ENCODE measurements around the gene TPPP. TPM values are rescaled to one million over a fixed set of nuclear protein-coding genes. Genes with fewer than 3 reads are reported as not detected.

Gene TPPP
- total and polyA plus RNA-seq, 2 donors (not counting 3 experiments of a cell fraction or from before 2014, with no cell fraction given) = 0.04 to 0.09 TPM

DNA sequence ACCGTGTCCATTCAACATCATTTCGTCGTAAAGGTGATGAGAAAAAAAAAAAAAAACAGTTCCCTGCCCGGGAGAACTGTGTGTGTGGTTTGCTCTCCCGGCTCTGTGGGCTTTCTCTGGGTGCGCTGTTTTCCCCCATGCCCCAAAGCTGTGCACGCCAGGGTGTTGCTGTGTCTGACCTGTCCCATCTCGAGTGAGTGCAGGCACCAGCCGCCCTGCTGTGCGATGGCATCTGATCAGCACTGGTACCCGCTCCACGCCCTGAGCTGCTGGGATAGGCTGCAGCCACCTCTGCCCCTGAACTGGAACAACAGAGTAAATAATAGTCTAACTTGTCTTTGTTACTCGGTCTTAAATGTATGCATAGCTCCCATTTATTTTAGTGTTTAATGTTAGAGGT, 47.7 kb downstream of the TPPP start:
- no peak for DNase-seq (ENCODE audit: low read depth, low spot score)
- TF ChIP-seq JUN (IDR thresholded peaks at IDR 0.05; ENCODE audit: borderline replicate concordance, insufficient read depth, insufficient read length, low read depth) = no peak
- no peak for TF ChIP-seq MYC (IDR thresholded peaks at IDR 0.05; ENCODE audit: low read depth, low read length)
- no peak for TF ChIP-seq EZH2 (IDR thresholded peaks at IDR 0.05; ENCODE audit: borderline replicate concordance, low read depth, low read length, severe bottlenecking)
- TF ChIP-seq POLR2A (IDR thresholded peaks at IDR 0.05; ENCODE audit: low read depth, low read length) = no peak
- TF ChIP-seq, protein P1, sequence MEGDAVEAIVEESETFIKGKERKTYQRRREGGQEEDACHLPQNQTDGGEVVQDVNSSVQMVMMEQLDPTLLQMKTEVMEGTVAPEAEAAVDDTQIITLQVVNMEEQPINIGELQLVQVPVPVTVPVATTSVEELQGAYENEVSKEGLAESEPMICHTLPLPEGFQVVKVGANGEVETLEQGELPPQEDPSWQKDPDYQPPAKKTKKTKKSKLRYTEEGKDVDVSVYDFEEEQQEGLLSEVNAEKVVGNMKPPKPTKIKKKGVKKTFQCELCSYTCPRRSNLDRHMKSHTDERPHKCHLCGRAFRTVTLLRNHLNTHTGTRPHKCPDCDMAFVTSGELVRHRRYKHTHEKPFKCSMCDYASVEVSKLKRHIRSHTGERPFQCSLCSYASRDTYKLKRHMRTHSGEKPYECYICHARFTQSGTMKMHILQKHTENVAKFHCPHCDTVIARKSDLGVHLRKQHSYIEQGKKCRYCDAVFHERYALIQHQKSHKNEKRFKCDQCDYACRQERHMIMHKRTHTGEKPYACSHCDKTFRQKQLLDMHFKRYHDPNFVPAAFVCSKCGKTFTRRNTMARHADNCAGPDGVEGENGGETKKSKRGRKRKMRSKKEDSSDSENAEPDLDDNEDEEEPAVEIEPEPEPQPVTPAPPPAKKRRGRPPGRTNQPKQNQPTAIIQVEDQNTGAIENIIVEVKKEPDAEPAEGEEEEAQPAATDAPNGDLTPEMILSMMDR (IDR thresholded peaks at IDR 0.05; ENCODE audit: extremely low read depth in 1 of 2, insufficient read depth in 1 of 2, low read depth in 1 of 2, low read length in 2 of 2) = no peak
- no peak for TF ChIP-seq POLR2AphosphoS5 (IDR thresholded peaks at IDR 0.05; ENCODE audit: insufficient read depth, low read depth, low read length)
- TF ChIP-seq, protein P2, sequence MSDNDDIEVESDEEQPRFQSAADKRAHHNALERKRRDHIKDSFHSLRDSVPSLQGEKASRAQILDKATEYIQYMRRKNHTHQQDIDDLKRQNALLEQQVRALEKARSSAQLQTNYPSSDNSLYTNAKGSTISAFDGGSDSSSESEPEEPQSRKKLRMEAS (IDR thresholded peaks at IDR 0.05; ENCODE audit: insufficient read depth, insufficient read length) = no peak
- no peak for TF ChIP-seq GATA2 (IDR thresholded peaks at IDR 0.05; ENCODE audit: insufficient read depth, insufficient read length, low read depth, low read length)
- TF ChIP-seq FOS (IDR thresholded peaks at IDR 0.05; ENCODE audit: borderline replicate concordance, insufficient read depth, low read length) = no peak
- Histone ChIP-seq H3K79me2 (ENCODE audit: control insufficient read depth, insufficient read depth, low read length) (no peaks in the 10 kb centered on the region), H3K27me3 (ENCODE audit: control insufficient read depth in 2 of 2, insufficient read depth in 2 of 2, low read length in 2 of 2) (no peaks in the 10 kb centered on the region), H3K9me1 (replicated peaks; ENCODE audit: control insufficient read depth, extremely low read depth, insufficient read depth, low read length) (no peaks in the 10 kb centered on the region), H3K4me1 (ENCODE audit: control insufficient read depth, extremely low read depth, insufficient read depth, low read length) (no peaks in the 10 kb centered on the region), H3K9ac (replicated peaks; ENCODE audit: extremely low read depth, insufficient read depth, low read length) (no peak overlapping the region), H3K4me3 (replicated peaks in 1 of 3; ENCODE audit: insufficient read depth in 1 of 3, low read depth in 1 of 3, low read length in 3 of 3) (no peak overlapping the region), H4K20me1 (replicated peaks; ENCODE audit: control insufficient read depth, extremely low read depth, insufficient read depth, low read length) (no peaks in the 10 kb centered on the region), H3K36me3 (ENCODE audit: control insufficient read depth in 2 of 2, extremely low read depth in 1 of 2, insufficient read depth in 2 of 2, low read length in 2 of 2) (peaks cover 4 to 7% of the 10 kb centered on the region in 2 experiments), H3K9me3 (replicated peaks; ENCODE audit: control insufficient read depth, insufficient read depth, low read length) (no peaks in the 10 kb centered on the region), H3K4me2 (ENCODE audit: insufficient read depth, low read length) (no peak overlapping the region), H3K27ac (ENCODE audit: insufficient read depth, low read depth, low read length) (no peak overlapping the region), H2AFZ (ENCODE audit: low read depth, low read length) (no peak overlapping the region)
- ChIA-PET POLR2A (no interaction called here), CTCF (interaction anchor here (1.1 kb wide), 1 partner anchor 25 kb away, joined by 3 read pairs; no protein-coding TSS in a partner anchor)
- no peak for FAIRE-seq
- intact Hi-C loops (cut with micrococcal nuclease) = no loop called here
- dilution Hi-C loops (cut with MboI; ENCODE audit: extremely low pct_ligation_motif_present, low sequenced_read_pairs) = no loop called here
- BruUV-seq (replicated peaks) = no TSS peak
